ENCODE results near the gene RPRD1B. TPM values are rescaled to one million over a fixed set of nuclear protein-coding genes. Genes with fewer than 3 reads are reported as not detected.

Gene RPRD1B
- total and polyA plus RNA-seq, 2 of the 13 experiments (the other 11 are each of a cell fraction or from before 2014, with no cell fraction given), result 31.1 to 41.5 TPM

- H3K27me3 ChIP-seq (ENCODE audit: control insufficient read depth in 1 of 2, insufficient read depth in 2 of 2, low read length in 2 of 2), result no peaks in the 10 kb centered on the region; a peak in 1 of 5 replicates
- H3K4me2 ChIP-seq (ENCODE audit: low read depth, low read length), result peak overlapping the region; percentile 93
- H3K9me3 ChIP-seq (ENCODE audit: low read length), result no peaks in the 10 kb centered on the region; the same call in 1 of the 2 replicates
- in situ Hi-C loops (cut with HindIII; ENCODE audit: extremely low pct_ligation_motif_present, low pct_unique_long_range_greater_than_20kb) (no loop called here), intact Hi-C loops (cut with micrococcal nuclease; ENCODE audit: unreplicated experiment) (no loop called here)
- ChIA-PET POLR2A (interaction anchor here (0.7 to 2.8 kb wide), 14 partner anchors 8 to 401 kb away, joined by 3 to 23 read pairs (median 4); partner anchors contain the start of gene SNHG17), CTCF (ENCODE audit: low intra/inter-chr PET ratio, low total read pairs) (no interaction called here)
- H2AFZ ChIP-seq (ENCODE audit: low read length), result no peak overlapping the region
- peaks cover 5 to 29% of the 10 kb centered on the region in 2 experiments for H3K36me3 ChIP-seq (replicated peaks in 1 of 2; ENCODE audit: control insufficient read depth in 1 of 2, insufficient read depth in 2 of 2, low read length in 2 of 2)
- peak; percentile 53 for ATAC-seq
- 4% methylated on average over 14 of the region's 14 CpGs for WGBS (ENCODE audit: low lambda C conversion rate)
- no TSS peak for BruUV-seq (replicated peaks)
- no peak for FAIRE-seq
- peak overlapping the region; percentile 75 to 99 (median 85) for H3K4me3 ChIP-seq (replicated peaks in 1 of 3; ENCODE audit: insufficient read depth in 1 of 3, low read depth in 2 of 3, low read length in 3 of 3)
- no peak for DNase-seq (ENCODE audit: low spot score)
- peaks cover 93% of the 10 kb centered on the region for H3K79me2 ChIP-seq (ENCODE audit: insufficient read depth, low read length)
- H3K4me1 ChIP-seq (ENCODE audit: insufficient read depth, low read length), result peaks cover 80% of the 10 kb centered on the region
- peaks cover 5% of the 10 kb centered on the region; the same call in 1 of the 2 replicates for H4K20me1 ChIP-seq (ENCODE audit: insufficient read depth, low read length)
- peak overlapping the region; percentile 98 for H3K9ac ChIP-seq (ENCODE audit: insufficient read depth, low read depth, low read length)
- peak overlapping the region; percentile 95 for H3K27ac ChIP-seq (ENCODE audit: extremely low read length, insufficient read depth, low read length)
- TF ChIP-seq SPEN (CRISPR knock-in tag; IDR thresholded peaks at IDR 0.05; ENCODE audit: low read depth), result peak; percentile 14; the same call in 1 of the 2 replicates
- TF ChIP-seq ZFY (CRISPR knock-in tag; IDR thresholded peaks at IDR 0.05), result peak; percentile 23
- 0 out of 2 replicates have a peak, but pooled peaks have one; percentile 28 for TF ChIP-seq CHD2 (IDR thresholded peaks at IDR 0.05; ENCODE audit: low read depth, low read length)
- no peak for TF ChIP-seq ZNF597 (CRISPR knock-in tag; IDR thresholded peaks at IDR 0.05)
- no peak for TF ChIP-seq RCOR2 (CRISPR knock-in tag; IDR thresholded peaks at IDR 0.05)
- TF ChIP-seq USF2 (IDR thresholded peaks at IDR 0.05; ENCODE audit: low read depth, low read length), result no peak
- TF ChIP-seq USF2 (CRISPR knock-in tag; IDR thresholded peaks at IDR 0.05; ENCODE audit: borderline replicate concordance), result no peak
- TF ChIP-seq HNF1B (CRISPR knock-in tag; IDR thresholded peaks at IDR 0.05), result peak; percentile 33; the same call in 1 of the 2 replicates
- TF ChIP-seq PAF1 (CRISPR knock-in tag; IDR thresholded peaks at IDR 0.05), result no peak
- TF ChIP-seq MYPOP (CRISPR knock-in tag; IDR thresholded peaks at IDR 0.05), result no peak
- TF ChIP-seq MYC (CRISPR knock-in tag; IDR thresholded peaks at IDR 0.05; ENCODE audit: borderline replicate concordance), result no peak
- TF ChIP-seq ZNF567 (CRISPR knock-in tag; IDR thresholded peaks at IDR 0.05; ENCODE audit: borderline replicate concordance), result 0 out of 2 replicates have a peak, but pooled peaks have one; percentile 63
- TF ChIP-seq ZHX1 (CRISPR knock-in tag; IDR thresholded peaks at IDR 0.05; ENCODE audit: low read depth), result no peak
- no peak for TF ChIP-seq GLI4 (CRISPR knock-in tag; IDR thresholded peaks at IDR 0.05; ENCODE audit: borderline replicate concordance)
These were observed 633 bp downstream of the RPRD1B start for GRCh38 chr20:38034108-38034649.
